Non-pigmented ciliary epithelial cell (primary cell): ENCODE results near the gene ABCA1.
"Not testable (repeated sequence)": the region's sequence is repeated elsewhere in the genome, so short reads cannot be mapped to it uniquely, and the experiment has no call there.

Experiments
- DNase-seq: peaks from one replicate; pipeline ENCODE4 v3.0.0-alpha.2; 2010; ENCODE audit warnings: low read depth

ABCA1 gene

DNA sequence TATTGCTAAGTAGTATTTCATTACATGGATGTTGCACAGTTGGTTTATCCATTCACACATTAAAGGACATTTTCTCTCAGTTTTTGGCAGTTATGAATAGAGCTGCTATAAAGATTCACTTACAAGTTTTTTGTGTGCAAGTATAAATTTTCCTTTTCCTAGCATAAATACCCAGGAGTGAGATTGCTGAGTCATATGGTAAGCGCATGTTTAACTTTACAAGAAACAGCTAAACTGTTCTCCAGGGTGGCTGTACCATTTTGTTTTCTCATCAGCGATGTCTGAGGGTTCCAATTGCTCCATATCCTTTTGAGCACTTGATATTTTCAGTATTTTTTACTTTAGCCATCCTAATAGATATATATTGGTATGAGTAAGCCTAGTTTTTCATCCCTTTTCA lies 16.4 kb upstream of the ABCA1 start:
- no peak for DNase-seq

DNA sequence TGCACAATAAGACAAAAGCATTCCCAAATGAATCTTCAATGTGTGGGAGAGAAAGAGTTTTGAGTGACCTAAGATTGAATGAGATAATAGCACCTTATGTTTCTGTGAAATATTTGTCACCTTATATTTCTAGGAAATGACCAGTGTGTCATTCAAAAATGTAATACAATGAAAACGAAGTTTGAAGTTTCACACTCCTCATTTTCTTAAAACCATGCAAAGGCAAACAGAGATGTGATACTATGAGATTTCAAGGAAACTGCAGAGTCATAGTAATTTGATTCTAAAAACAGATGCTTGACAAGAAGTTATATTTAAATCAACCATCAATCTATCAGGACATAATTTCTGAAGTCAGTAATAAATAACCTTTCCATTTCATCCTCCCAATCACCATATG lies 13.6 kb upstream of the ABCA1 start:
- no peak for DNase-seq

GRCh38 chr9:104936291-104936690 lies 8.3 kb upstream of the ABCA1 start:
- no peak for DNase-seq

- DNase-seq, result not testable (repeated sequence)
Measured at GRCh38 chr9:104935501-104935810, 7.5 kb upstream of the ABCA1 start.

- no peak for DNase-seq
Measured at GRCh38 chr9:104934691-104935500, 6.9 kb upstream of the ABCA1 start.

- DNase-seq, result not testable (repeated sequence)
Measured at GRCh38 chr9:104933091-104933490, 5.1 kb upstream of the ABCA1 start.

DNA sequence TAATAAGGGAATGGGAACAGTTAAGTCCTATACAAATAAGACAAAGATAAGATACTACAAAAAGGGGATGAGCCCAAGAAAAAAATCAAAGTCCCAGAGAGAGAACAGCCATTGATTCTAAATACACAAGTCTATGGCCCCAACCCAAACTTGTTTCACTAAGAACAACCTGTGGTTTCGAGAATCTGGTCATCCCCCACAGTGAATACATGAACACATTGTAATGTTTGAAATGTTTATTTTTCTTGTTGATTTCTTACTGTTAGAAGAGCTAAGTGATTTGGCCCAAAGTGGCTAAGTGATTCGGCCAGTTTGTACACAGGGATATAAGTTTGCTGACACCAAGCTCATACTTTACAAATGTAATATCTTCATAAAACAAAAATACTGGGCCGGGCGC lies 3.3 kb upstream of the ABCA1 start:
- DNase-seq, result no peak

- no peak for DNase-seq
Measured at GRCh38 chr9:104927216-104927911, 591 bp downstream of the ABCA1 start.

DNA sequence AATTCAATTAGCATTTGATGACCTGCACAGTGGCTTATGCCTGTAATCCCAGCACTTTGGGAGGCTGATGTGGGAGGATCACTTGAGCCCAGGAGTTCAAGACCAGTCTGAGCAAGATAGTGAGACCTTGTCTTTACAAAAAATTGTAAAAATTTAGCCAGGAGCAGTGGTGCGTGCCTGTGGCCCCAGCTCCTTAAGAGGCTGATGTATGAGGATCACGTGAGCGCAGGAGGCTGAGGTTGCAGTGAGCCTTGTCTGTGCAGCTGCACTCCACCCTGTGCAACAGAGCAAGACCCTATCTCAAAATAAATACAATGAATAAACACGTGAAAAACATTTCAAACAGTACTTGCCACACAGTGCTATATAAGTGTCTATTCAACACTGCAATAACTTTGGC lies 4.2 kb downstream of the ABCA1 start:
- no peak for DNase-seq

DNA sequence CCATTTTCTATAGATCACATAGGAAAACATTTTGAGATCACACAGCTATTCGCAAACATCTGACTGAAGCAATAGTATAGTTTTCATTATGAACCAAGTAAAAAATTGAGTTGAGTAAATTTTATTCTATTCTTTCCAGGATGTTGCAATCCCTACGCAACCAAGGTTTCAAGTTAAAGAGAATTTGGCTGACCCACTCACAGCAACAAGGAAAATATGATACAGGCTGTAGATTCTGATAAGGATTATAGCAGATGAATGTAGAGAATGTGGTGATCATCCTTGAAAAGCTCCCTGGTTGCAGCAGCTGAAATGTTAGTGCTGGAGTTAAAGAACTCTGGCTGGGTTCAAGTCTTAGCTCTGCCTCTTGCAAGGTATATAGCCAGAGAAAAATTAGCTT lies 4.7 kb downstream of the ABCA1 start:
- peak; percentile 70 for DNase-seq

GRCh38 chr9:104922748-104923147 lies 5.2 kb downstream of the ABCA1 start:
- not testable (repeated sequence) for DNase-seq

DNA sequence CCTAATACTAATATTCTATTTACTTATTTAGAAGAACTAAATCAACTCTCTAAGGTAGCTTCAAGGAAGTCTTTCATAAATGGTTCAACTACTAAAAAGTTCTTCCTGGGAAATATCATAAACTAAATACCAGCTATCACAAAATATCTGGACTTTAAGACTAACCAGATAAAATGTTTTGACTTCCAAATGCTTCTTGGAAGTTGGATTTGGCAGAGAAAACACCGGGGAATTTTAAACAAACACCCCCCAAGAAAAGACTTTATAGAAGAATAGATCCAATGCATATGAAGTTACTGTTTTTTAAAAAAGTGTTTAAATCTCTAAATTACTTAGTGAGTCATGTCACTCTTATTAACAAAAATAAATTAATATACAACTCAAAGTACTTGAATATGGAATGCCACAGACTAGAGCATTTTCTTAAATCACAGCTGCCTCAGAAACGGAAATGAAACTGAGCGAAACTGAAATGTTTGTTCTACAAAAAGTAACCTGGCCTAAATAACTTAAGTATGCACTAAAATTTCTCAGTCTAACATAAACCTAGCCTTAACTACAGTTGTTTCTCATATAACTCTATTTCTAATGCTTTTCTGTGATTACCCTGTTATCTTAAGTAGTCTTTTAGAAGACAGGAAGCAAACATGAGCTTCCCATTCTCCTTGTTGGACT lies 6.8 kb downstream of the ABCA1 start:
- DNase-seq, result no peak

- no peak for DNase-seq
Measured at GRCh38 chr9:104915753-104916152, 12.2 kb downstream of the ABCA1 start.

DNA sequence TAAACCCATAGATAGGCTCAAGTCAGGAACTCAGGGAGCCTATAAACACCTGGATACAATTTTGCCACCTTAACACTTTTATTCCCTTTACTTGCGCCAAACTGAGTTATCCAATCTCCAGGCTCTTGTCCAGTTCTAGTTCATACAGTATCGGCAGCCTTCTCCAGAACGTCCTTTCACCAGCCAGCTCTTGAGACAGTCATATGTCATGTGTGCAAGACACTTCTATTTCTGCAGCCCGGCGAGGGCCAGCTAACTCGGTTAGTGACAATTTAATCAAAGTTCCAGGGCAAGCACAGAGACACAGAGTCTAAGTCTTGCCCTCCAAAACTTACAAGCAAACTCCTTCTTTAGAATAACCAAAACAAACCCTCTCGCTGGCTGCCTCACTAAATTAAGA lies 12.9 kb downstream of the ABCA1 start:
- no peak for DNase-seq

GRCh38 chr9:104914466-104914865 lies 13.5 kb downstream of the ABCA1 start:
- DNase-seq, result no peak

DNA sequence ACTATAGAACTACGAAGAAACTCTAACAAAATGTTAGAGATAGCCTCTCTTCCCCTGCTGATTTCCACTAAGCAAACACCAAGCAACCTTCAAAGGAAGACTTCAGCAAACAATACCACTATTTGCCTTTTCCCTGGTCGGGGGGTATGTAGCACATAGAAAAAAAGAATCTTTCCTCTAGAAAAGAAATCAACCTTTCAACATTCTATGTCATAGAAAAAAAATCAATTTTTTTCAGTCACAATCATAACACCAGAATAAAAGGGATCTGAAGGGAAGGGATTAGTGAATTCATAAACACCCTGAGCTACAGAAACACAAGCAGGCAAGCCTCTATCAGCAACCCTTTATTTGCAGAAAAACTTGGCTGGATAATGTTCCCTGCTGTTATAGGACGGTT lies 15.3 kb downstream of the ABCA1 start:
- no peak for DNase-seq

DNA sequence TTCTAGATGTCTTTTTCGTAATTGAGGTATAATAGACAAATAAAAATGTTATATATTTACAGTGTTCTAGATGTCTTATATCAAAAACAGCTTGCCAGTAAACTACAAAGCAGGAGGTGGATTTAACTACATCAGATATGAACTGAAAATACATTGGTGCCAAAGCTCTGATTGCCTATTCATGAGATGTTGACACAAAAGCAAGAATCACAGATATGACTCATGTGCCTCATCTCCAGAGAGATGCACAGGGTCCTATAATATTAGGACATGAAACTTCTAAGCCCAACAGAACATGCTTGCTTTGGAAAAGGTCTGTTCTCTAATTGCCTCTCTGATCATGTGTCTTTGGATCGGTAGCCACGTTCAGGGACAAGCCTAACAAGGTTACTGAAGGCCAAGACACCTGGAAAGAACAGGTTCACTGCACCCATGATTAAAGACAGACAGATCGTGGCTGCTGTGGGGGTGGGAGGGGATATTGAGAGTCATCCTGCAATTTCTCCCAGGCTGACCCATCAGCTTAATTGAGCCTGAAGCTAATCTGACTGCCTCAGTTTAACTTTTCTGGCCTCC lies 16.8 kb downstream of the ABCA1 start:
- no peak for DNase-seq

GRCh38 chr9:104907278-104907951 lies 20.5 kb downstream of the ABCA1 start:
- DNase-seq, result no peak

DNA sequence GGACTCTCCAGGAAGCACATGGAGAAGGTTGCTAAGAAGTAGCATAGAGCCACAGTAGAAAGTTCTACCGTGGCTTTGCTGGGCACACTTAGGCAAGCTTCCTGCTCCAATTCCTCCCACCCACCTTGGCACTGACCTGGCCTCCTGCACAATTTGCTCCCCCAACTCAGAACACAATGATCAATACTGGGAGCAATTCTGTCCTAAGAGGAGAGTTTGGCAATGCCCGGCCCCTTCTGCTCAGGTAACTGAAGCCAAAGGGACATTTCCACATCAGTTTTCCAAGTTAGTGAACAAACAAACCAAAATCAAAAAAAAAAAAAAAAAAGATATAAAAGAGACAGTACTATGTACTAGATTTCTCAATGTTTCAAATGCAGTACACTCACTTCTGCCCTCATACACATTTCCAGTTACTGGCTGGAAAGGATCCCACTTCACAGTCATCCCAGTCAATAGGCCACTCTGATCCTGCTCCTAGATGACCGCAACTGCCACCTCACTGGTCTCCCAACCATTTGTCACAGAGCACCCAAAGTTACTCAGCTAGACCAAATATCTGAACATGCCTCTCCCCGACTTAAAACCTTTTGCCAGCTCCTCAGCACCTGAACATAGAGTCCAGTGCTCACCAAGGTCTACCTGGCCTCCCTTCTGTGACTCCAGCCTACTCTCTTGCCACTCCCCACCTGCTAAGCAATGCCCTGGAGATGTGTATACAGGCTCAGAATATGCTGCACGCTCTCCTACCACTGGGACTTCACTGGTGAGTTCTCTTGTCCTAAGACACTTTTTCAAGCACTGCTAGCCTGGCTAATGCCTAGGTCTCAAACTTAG lies 21.3 kb downstream of the ABCA1 start:
- DNase-seq, result no peak

DNA sequence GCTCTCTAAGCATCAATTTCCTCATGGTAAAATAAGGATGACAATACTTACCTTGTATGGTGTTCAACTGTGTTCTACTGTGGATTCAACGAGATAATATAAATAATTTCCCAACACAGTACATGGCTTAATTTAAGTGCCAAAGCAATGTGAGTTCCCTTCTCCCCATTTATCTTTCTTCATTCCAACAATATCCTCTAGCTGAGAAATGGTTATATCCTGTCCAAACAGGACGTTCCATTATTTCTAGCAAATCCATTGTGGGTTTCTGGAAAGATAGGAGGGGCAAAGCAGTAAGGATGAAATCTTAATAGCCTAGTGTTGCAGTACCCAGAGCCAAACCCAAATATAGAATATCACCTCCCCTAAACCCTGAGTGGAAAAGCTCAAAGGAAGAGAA lies 22.0 kb downstream of the ABCA1 start:
- no peak for DNase-seq

DNA sequence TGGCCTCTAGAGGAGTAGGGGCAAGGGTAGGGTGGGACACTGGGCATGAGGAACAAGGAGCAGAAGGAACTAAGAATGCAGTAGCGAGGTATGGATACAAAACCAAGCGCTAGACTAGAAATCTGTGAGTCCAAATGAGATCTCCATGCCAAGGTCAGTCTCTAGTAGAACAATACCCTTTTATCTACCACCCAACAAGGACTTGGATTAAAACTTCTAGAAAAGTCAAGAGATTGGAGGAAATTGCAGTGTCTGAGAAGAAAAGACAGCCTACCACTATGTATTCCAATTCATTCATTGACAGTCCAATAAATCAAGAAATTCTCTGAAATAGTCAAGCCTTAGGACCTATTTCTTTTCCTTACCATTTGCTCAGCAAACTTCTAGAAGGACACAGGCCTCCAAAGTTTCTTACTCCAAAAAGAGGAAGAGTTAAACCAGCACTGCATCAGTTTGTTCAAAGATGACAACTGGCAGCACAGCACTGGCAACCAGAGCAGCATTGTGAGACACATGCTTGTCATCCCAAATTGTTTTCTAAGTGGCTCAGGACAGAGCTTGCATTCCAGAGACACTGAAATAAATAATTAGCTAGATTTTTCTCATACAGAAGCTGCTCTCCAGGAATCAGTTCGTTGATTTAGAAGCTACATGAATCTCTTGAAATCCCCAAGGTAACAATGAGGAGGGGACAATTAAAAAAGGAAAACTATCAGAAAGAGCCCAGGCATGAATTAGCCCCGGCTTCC lies 22.6 kb downstream of the ABCA1 start:
- no peak for DNase-seq
